ENCODE data around the gene SOX6.

Gene SOX6

DNA sequence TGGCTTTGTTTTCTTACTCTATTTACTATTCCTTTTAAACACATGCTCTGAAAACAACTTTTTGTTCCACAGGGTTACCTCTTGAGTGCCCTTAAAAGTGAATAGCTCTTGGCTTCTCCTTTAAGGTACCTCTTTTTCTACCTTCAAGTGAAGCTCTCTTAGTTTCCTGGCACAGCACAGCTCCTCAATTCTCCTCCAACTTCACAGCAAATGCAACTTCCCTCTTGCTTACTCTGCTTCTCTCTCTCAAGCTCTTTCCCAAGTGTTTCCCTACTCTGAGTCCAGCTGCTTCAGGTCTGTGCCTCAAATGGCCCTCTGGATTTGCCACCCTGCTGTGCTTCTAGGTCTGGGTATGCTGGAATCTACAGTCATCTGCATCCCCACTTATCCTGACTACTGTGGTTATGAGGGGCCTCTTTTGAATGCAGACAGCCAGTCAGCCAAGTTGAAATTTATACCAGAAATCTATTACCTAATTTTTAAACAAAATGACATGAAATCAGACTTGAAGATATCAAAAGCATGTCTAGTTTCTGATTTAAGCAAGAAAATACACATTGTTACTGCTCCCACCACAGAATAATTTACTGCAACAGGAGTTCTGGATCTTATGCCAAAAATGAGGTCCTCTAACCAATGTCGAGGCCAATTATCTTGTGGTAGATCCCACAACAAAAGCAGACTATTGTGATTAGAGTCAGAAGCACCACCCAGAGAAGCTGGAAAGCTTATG, 371.1 kb downstream of the SOX6 start:
- no peak for DNase-seq

DNA sequence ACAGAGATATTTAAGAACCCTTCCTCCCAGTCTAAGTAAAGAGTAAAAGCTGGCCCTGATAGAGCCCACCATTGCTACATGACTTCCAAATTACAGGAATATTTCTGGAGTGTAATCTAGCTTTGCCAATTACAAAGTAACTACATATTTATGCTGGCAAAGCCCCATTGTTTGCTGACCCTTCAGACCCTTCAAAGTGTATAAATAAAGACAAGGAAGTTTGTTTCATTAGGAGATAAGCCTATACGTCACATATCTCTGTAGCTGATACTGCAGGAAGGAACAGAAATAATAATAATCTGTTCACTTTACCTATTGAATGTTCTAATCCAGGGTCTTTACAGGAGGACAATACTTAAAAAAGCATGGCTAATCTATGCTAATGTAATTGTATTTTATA, 375.1 kb downstream of the SOX6 start:
- DNase-seq, result no peak

GRCh38 chr11:15977116-15977515, 379.2 kb downstream of the SOX6 start:
- no peak for DNase-seq

DNA sequence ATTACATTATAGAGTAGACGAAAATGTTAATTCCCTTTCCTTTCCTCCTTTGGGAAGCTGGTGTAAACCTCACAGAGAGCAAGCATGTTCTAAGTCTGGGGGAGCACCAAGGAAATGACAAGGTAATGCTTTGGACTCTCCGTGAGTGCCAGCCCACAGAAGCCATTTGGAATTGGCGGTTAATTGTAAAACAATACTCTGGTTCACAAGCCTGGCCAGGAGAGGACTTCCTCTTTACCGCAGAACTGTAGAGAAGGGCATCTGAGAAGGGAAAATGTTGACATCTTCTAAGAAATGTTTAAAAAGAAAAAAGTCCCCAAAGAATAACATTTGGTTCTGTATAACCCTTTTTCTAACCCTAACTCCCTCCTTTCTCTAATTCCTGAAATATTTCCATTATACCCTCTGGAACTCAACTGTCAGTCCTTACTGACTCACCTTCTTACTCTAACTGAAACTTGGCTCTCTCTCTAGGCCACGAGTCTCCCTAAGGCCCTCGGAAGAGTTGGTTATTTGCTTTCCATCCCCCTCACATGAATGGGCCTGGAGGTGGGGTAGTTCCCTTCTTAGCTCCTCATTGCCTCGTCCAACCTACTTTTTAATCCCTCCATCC, 379.8 kb downstream of the SOX6 start:
- DNase-seq, result no peak

GRCh38 chr11:15975742-15976141, 380.6 kb downstream of the SOX6 start:
- DNase-seq, result no peak

DNA sequence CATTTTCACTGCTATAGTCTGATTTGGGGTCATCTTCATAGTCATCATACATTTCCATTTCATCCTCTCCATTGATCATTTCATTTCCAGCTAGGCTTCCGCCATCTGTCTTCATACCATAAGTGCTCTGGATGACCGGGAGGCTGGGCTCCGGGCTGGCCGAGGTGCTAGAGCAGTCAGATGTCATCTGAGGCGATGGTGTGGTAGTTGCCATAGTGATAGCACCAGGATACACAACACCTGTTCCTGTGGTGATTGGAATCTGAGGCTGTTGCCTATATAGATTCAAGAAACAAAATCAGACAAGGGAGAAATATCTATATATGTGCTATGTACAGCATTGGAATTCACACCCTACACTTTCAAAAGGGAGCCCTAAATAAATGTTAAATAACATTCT, 383.5 kb downstream of the SOX6 start:
- DNase-seq, result peak; percentile 11

- no peak for DNase-seq
These were observed 385.2 kb downstream of the SOX6 start for GRCh38 chr11:15971215-15971546.

GRCh38 chr11:15970506-15971214, 385.7 kb downstream of the SOX6 start:
- DNase-seq, result peak; percentile 5

GRCh38 chr11:15969701-15970329, 386.5 kb downstream of the SOX6 start:
- no peak for DNase-seq

DNA sequence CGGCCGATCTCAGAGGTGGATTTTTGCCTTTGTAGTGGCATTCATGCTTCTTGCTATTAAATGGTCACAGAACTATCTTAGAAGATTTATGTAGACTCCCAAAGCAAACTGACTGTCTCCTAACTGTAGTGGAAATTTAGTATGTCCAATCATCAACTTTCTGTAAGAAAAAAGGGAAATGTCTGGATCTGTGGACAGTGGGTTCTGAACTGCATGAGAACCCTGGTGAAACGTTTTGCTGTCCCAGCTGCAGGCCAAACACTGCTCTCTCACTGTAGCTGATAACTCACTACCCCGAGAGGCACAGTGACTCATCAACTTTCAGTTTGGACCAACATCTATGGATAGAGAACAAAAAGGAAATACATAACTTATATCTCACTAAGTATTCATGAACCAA, 387.1 kb downstream of the SOX6 start:
- peak; percentile 34 for DNase-seq

DNA sequence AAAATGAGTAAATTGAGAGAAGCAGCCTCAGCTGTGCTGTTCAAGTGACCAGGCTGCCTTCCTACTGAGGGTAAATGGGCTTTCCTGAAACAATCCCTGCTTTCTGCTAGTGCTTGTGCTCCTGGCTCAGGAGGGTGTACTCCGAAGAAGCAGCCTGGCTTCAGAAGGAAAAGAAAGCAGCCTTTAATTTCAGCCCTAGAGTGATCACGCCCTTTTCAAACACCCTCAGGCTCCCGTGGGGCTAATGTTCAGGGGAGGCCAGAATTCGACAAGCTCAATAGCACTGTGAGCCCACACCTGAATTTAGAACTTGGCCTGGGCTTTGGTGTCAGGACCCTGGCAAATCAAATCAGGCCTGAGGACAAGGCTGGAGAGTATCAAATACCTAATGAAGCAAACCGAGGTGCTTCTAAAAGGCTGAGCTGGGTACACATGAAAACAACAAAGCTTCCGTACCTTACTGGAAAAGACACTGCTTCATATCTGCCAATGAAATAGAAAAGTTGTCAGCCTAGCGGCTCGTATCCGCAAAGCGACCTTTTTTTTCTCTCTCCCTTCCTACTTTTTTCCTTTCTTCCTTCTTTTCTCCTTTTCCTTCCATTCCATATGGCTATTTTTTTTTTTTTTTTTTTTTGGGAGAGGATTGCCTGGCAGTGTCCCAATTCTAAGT, 387.8 kb downstream of the SOX6 start:
- peak; percentile 11 for DNase-seq

GRCh38 chr11:15967966-15968365, 388.4 kb downstream of the SOX6 start:
- no peak for DNase-seq

DNA sequence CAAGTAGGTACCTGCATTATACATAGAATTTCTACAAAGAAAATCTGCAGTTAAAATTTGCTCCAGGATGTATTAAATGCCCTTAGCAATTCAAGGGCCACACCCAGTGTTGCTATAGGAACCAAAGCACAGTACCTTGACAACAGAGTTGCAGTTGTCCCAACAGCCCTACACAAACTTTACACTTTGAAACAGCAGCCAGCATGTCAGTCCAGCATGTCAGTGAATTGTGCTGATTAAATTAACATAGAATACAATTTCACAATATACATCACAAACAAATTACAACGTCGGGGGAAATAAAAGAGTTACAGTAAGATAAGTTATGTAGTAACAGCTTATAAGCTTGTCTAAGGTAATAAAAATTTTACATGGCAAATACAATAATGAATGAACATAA, 389.2 kb downstream of the SOX6 start:
- DNase-seq, result peak; percentile 13

DNA sequence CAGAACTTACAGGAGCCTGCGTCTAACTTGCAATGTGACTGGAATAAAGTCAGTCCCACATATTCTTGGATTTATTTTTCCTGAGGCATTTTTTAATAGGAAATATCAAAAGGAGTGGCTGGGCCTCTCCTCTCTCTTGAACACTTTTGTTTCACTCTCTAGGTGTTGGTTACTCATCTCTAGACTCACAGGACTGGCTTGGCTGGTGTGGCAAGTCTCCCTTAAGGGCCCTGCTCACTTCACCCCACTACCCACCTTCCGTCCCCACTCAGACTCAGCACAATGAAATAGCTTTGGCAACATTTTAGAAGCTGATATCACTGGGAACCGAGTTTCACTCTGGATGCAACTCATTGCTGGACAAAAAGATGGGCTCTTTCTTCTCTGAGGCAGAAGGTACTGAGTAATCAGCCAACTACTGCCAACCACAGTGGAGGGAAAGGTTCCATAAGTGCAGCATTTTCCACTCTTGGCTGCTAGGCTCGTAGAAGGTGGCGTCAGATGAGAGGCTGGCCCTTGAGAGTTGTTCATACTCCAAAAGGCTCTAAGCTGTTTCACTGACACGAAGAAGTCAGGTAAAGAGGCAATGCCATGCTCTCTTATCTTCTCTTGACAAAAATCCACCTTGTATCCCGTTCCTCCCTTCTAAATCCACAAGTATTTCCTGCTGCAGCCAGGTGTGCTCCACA, 390.6 kb downstream of the SOX6 start:
- no peak for DNase-seq

- DNase-seq, result no peak
These were observed 393.1 kb downstream of the SOX6 start for GRCh38 chr11:15963266-15963665.

GRCh38 chr11:15958910-15959309, 397.4 kb downstream of the SOX6 start:
- DNase-seq, result no peak

GRCh38 chr11:15957234-15957633, 399.1 kb downstream of the SOX6 start:
- DNase-seq, result no peak

DNA sequence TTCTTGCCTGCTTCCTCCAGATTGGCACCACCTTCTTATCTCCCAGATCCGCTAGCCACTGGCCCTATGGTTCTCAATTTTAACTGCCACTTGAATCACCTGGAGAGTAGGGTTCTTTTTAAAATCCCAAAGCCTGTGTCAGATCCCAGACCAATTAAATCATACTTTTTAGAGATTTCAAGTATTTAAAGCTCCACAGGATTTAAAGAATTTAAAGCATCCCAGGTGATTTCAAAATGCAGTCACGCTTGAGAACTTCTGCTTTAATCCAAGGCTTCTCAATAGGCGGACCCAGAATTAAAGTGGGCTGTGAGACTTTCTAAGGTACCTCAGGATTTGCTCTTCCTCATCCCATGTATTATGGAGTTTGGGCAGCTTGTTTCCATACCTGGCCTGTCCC, 400.0 kb downstream of the SOX6 start:
- DNase-seq, result no peak

DNA sequence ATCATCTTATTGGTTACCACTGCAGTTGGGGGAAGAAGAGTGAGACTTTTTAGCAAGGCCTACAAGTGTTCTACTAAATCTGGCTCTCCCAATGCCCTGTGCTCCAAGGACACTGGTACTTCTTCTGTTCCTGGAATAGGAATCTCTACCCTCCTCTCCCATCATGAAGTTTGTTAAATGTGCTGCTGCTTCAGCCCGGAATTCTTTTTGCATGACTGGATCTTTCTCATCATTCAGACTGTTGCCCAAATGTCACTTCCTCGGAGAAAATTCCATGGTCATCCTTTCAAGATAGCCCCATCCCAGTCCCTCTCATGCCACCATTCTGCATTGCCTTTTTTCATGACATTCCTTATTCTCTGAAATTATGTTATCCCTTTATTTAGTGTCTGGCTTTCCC, 400.8 kb downstream of the SOX6 start:
- DNase-seq, result no peak

GRCh38 chr11:15947681-15948648, 408.4 kb downstream of the SOX6 start:
- DNase-seq, result no peak

DNA sequence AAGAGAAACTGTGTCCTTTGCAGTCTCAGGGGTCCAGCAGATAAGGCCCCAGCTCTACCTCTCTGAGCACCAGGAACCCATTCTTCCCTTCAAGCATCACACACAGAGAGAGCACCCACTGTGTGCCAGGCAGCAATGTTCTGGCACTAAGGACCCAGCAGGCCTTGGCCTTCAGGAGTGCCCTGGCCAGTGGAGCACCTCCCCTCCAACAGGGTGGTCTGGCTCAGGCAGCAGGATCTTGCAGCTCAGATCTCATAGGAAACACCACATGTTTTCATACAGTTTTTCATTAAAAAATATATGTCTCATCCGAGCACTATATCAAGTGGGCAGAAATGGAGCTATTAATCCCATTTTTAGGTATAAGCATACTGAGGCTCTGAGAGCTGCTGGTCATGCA, 410.6 kb downstream of the SOX6 start:
- DNase-seq, result no peak
